Astrocyte (in vitro differentiated cells and primary cell): ENCODE results near the gene CTBP2. TPM values are rescaled to one million over a fixed set of nuclear protein-coding genes. Genes with fewer than 3 reads are reported as not detected.
A peak's percentile ranks its signal among the peaks of the same experiment; 100 is the strongest.

Source experiments
- DNase-seq: peaks from one replicate; pipeline ENCODE4 v3.0.0-alpha.2; 2010; ENCODE audit warnings: low read depth
- FAIRE-seq: peaks from 2 replicates; lab custom pipeline; 2011; peaks lifted over from hg19 to GRCh38; lab: Jason Lieb, UNC
- H2AFZ ChIP-seq: 2 replicates; pipeline ENCODE4 v1.6.0; 2012; ENCODE audit warnings: low read depth, low read length, inconsistent platforms
- H3K27ac ChIP-seq: 2 replicates; pipeline ENCODE4 v1.5.1; 2011; ENCODE audit warnings: low read depth, low read length, inconsistent platforms
- H3K27me3 ChIP-seq: 2 replicates; pipeline ENCODE4 v1.6.0; 2011; ENCODE audit warnings: low read length, inconsistent platforms; ENCODE audit not compliant: insufficient read depth
- H3K36me3 ChIP-seq: 2 replicates; pipeline ENCODE4 v1.5.1; 2011; ENCODE audit warnings: low read length, inconsistent platforms; ENCODE audit not compliant: insufficient read depth
- H3K4me1 ChIP-seq: 2 replicates; pipeline ENCODE4 v1.5.1; 2011; ENCODE audit warnings: low read length, inconsistent platforms; ENCODE audit not compliant: insufficient read depth
- H3K4me2 ChIP-seq: 2 replicates; pipeline ENCODE4 v1.6.0; 2012; ENCODE audit warnings: low read length, inconsistent platforms
- H3K4me3 ChIP-seq: 2 replicates; pipeline ENCODE4 v1.5.1; 2011; ENCODE audit warnings: low read depth, mild to moderate bottlenecking, low read length, inconsistent platforms; ENCODE audit not compliant: insufficient read depth
- H3K79me2 ChIP-seq: 2 replicates; pipeline ENCODE4 v1.6.0; 2012; ENCODE audit warnings: mild to moderate bottlenecking, low read length, inconsistent platforms; ENCODE audit not compliant: insufficient read depth
- H3K9ac ChIP-seq: 2 replicates; pipeline ENCODE4 v1.6.0; 2012; ENCODE audit warnings: mild to moderate bottlenecking, low read length, inconsistent platforms
- H3K9me3 ChIP-seq: 2 replicates; pipeline ENCODE4 v1.5.1; 2012; ENCODE audit warnings: low read depth, mild to moderate bottlenecking, low read length, inconsistent platforms; ENCODE audit not compliant: insufficient read depth
- H4K20me1 ChIP-seq: 2 replicates; pipeline ENCODE4 v1.6.0; 2012; ENCODE audit warnings: low read length, inconsistent platforms; ENCODE audit not compliant: insufficient read depth
- H3K27ac Mint-ChIP-seq: one replicate; pipeline ENCODE4 v1.8.0; 2021; ENCODE audit warnings: mild to moderate bottlenecking, mixed read lengths; ENCODE audit not compliant: unreplicated experiment
- H3K27me3 Mint-ChIP-seq: one replicate; pipeline ENCODE4 v1.8.0; 2021; ENCODE audit warnings: low read depth, mixed read lengths; ENCODE audit not compliant: unreplicated experiment
- H3K36me3 Mint-ChIP-seq: one replicate; pipeline ENCODE4 v1.8.0; 2021; ENCODE audit warnings: low read depth, mixed read lengths; ENCODE audit not compliant: unreplicated experiment
- H3K4me1 Mint-ChIP-seq: one replicate; pipeline ENCODE4 v1.8.0; 2021; ENCODE audit warnings: low read depth, mixed read lengths; ENCODE audit not compliant: unreplicated experiment
- H3K4me3 Mint-ChIP-seq: one replicate; pipeline ENCODE4 v1.8.0; 2021; ENCODE audit warnings: mild to moderate bottlenecking, moderate library complexity, mixed read lengths; ENCODE audit not compliant: unreplicated experiment
- H3K9me3 Mint-ChIP-seq: one replicate; pipeline ENCODE4 v1.8.0; 2021; ENCODE audit warnings: mild to moderate bottlenecking, mixed read lengths; ENCODE audit not compliant: unreplicated experiment
- EZH2 ChIP-seq: IDR thresholded peaks from 2 replicates; pipeline ENCODE4 v1.6.1; 2012; ENCODE audit warnings: mild to moderate bottlenecking, low read length, inconsistent platforms; ENCODE audit not compliant: insufficient read depth
- total RNA-seq: library from RNA; stranded (reverse); gene quantifications from 2 replicates; pipeline ENCODE4 v1.2.1, GENCODE V29; 2021
- TF ChIP-seq, protein P1 (sequence below): IDR thresholded peaks from 2 replicates; pipeline ENCODE4 v1.5.1; 2011; ENCODE audit warnings: low read depth, mild to moderate bottlenecking, inconsistent platforms, low read length, moderate library complexity; ENCODE audit not compliant: insufficient read depth

CTBP2 gene
- total RNA-seq, 1 donor from 2014 or later = 109 TPM

DNA sequence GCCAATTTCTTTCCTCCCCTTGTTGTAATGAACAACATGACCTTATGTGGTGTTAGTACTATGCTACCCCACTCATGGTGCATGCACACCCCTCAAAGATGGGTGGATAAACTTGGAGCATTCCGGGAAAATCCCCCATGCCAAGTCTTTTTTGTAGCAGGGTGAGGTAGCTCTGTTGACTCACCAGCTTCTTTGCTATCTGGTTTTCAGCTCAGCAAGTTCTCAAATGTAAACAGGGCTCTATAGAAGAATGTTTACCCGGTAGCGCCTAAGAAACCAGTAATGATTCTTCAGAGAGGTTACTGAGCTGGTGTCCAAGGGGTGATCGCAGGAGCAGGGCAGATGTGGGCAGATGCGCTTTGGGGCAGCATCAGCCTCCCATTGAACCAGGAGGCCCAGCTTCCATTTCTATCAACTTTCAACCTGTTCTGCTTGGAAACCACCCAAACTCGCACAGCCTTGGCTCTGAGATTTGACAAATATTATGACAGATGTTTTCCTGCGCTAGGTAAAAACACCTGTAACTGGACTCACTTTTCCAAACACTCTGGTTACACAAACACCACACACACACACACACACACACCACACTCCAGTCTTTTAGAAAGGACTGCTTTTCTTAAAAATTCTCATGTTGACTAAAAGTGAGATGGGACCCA is 130.7 kb downstream of the CTBP2 start:
- H3K4me3 Mint-ChIP-seq = peak overlapping the region; percentile 25
- no peaks in the 10 kb centered on the region for H3K27me3 ChIP-seq

DNA sequence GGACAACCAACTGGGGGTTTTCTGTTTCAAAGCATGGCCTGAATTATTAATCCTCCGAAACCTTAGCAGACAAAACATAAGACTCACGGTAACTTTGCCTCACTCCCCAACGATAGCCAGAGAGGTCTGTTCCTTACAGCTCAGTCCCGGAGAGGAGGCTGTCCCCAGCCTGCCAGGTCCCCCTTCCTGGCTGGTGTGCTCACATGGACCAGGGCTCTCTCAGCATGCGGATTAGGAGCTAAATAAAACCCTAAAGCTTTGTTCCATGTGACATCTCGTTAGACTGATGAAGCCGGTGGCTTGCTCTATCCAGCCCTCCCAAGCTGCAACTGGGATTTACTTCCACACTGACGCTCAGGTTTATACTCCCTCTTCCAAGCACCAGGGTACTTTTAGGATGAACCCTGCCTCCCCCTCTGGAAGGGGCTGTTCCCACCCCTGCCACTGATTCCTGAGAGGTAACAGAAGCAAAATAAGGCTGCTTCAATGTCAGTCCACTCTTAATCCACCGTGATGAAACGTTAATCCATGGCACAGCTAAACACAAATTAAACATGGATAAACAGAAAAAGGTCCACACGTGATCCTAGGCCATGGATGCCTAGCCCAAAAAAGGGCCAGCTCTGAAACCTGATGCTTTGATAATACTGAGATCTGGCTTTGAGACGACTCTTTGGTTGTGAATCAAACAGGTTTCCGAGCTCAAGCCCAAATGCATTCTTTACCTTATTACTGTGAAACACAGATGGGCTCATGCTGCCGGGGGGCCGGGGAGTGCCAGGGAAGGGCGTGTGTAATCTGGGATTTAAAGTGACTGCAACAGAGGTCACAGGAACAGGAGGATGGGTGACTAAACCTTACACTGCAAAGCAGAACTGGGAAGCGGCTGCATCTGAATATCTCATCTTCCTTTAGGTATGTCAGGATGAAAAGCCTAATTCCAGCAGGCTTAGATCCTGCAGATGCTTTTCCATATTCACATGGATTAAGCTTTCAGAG is 132.2 kb downstream of the CTBP2 start:
- Mint-ChIP-seq H3K27ac (peak overlapping the region; percentile 4), H3K4me1 (peaks cover 29% of the 10 kb centered on the region), H3K9me3 (no peaks in the 10 kb centered on the region), H3K27me3 (no peaks in the 10 kb centered on the region), H3K36me3 (peaks cover 15% of the 10 kb centered on the region), H3K4me3 (no peak overlapping the region)
- Histone ChIP-seq H3K4me2 (peak overlapping the region; percentile 26), H3K27me3 (no peaks in the 10 kb centered on the region), H3K79me2 (peaks cover 79% of the 10 kb centered on the region), H3K4me1 (peaks cover 19% of the 10 kb centered on the region), H3K9me3 (no peaks in the 10 kb centered on the region), H3K4me3 (no peak overlapping the region), H3K36me3 (no peaks in the 10 kb centered on the region), H3K9ac (no peak overlapping the region), H3K27ac (no peak overlapping the region), H4K20me1 (peaks cover 90% of the 10 kb centered on the region), H2AFZ (no peak overlapping the region)
- no peak for FAIRE-seq
- TF ChIP-seq, protein P1, sequence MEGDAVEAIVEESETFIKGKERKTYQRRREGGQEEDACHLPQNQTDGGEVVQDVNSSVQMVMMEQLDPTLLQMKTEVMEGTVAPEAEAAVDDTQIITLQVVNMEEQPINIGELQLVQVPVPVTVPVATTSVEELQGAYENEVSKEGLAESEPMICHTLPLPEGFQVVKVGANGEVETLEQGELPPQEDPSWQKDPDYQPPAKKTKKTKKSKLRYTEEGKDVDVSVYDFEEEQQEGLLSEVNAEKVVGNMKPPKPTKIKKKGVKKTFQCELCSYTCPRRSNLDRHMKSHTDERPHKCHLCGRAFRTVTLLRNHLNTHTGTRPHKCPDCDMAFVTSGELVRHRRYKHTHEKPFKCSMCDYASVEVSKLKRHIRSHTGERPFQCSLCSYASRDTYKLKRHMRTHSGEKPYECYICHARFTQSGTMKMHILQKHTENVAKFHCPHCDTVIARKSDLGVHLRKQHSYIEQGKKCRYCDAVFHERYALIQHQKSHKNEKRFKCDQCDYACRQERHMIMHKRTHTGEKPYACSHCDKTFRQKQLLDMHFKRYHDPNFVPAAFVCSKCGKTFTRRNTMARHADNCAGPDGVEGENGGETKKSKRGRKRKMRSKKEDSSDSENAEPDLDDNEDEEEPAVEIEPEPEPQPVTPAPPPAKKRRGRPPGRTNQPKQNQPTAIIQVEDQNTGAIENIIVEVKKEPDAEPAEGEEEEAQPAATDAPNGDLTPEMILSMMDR = no peak
- TF ChIP-seq EZH2 = no peak
- DNase-seq = peak; percentile 39

More for the DNA sequence above, 130.7 kb downstream of the CTBP2 start:
- DNase-seq (peak; percentile 67), FAIRE-seq (no peak)
- H3K9ac ChIP-seq = no peak overlapping the region
- no peaks in the 10 kb centered on the region for H3K36me3 ChIP-seq
- H3K27ac ChIP-seq = no peak overlapping the region
- Mint-ChIP-seq H3K36me3 (peaks cover 12% of the 10 kb centered on the region), H3K27me3 (no peaks in the 10 kb centered on the region), H3K9me3 (no peaks in the 10 kb centered on the region), H3K4me1 (peaks cover 37% of the 10 kb centered on the region), H3K27ac (peak overlapping the region; percentile 93)
- H4K20me1 ChIP-seq = peaks cover 83% of the 10 kb centered on the region
- H3K79me2 ChIP-seq = peaks cover 80% of the 10 kb centered on the region
- no peak overlapping the region for H3K4me2 ChIP-seq
- H3K4me3 ChIP-seq = no peak overlapping the region
- peaks cover 25% of the 10 kb centered on the region for H3K4me1 ChIP-seq
- no peak for TF ChIP-seq EZH2
- TF ChIP-seq, protein P1 = no peak
- H2AFZ ChIP-seq = no peak overlapping the region
- H3K9me3 ChIP-seq = no peaks in the 10 kb centered on the region
